Stimulated activated naive B cell treated with anti-CD40 and anti-IgM and Interleukin-4, amounts not matched to agents 10 μg/mL and 1 μg/mL and 100 μg/mL, for 72 hours (primary cell): Measurements from ENCODE around the gene PAX5.

Experiments used
- ATAC-seq, 2 donors: fragments of 150-1000 bp; cut with Tn5 transposase; replicated peaks; 2 replicates each; pipeline ENCODE4 v1.10.0; 2021; ENCODE audit warnings: moderate library complexity in 1 of 2
- DNase-seq: peaks from one replicate; pipeline ENCODE4 v3.0.0; 2021
- H3K27ac Mint-ChIP-seq: one replicate; pipeline ENCODE4 v1.8.0; 2022; ENCODE audit warnings: mild to moderate bottlenecking, mixed read lengths
- H3K27me3 Mint-ChIP-seq, 2 donors: one replicate each; pipeline ENCODE4 v1.8.0; 2022; ENCODE audit warnings: mixed read lengths in 2 of 2
- H3K36me3 Mint-ChIP-seq, 2 donors: one replicate each; pipeline ENCODE4 v1.8.0; 2022; ENCODE audit warnings: mixed read lengths in 2 of 2, mild to moderate bottlenecking in 1 of 2
- H3K4me1 Mint-ChIP-seq, 2 donors: one replicate each; pipeline ENCODE4 v1.8.0; 2022; ENCODE audit warnings: mixed read lengths in 2 of 2, mild to moderate bottlenecking in 1 of 2
- H3K4me3 Mint-ChIP-seq, 2 donors: one replicate each; pipeline ENCODE4 v1.8.0; 2022; ENCODE audit warnings: mild to moderate bottlenecking in 2 of 2, mixed read lengths in 2 of 2, moderate library complexity in 1 of 2
- H3K9me3 Mint-ChIP-seq, 2 donors: one replicate each; pipeline ENCODE4 v1.8.0; 2022; ENCODE audit warnings: mixed read lengths in 2 of 2, mild to moderate bottlenecking in 1 of 2

The PAX5 gene

GRCh38 chr9:36996706-36997086 lies 37.4 kb downstream of the PAX5 start:
- Mint-ChIP-seq H3K9me3 (peaks cover under 1 to 5% of the 10 kb centered on the region in 2 donors), H3K27me3 (no peaks in the 10 kb centered on the region), H3K27ac (peak overlapping the region; percentile 96), H3K4me1 (peaks cover 88 to 96% of the 10 kb centered on the region in 2 donors), H3K4me3 (peak overlapping the region; percentile 68 to 85), H3K36me3 (peaks cover 56 to 89% of the 10 kb centered on the region in 2 donors)
- no peak for DNase-seq
- no peak for ATAC-seq

GRCh38 chr9:36995927-36996705 lies 38.0 kb downstream of the PAX5 start:
- peak overlapping the region; percentile 68 to 85 for H3K4me3 Mint-ChIP-seq

DNA sequence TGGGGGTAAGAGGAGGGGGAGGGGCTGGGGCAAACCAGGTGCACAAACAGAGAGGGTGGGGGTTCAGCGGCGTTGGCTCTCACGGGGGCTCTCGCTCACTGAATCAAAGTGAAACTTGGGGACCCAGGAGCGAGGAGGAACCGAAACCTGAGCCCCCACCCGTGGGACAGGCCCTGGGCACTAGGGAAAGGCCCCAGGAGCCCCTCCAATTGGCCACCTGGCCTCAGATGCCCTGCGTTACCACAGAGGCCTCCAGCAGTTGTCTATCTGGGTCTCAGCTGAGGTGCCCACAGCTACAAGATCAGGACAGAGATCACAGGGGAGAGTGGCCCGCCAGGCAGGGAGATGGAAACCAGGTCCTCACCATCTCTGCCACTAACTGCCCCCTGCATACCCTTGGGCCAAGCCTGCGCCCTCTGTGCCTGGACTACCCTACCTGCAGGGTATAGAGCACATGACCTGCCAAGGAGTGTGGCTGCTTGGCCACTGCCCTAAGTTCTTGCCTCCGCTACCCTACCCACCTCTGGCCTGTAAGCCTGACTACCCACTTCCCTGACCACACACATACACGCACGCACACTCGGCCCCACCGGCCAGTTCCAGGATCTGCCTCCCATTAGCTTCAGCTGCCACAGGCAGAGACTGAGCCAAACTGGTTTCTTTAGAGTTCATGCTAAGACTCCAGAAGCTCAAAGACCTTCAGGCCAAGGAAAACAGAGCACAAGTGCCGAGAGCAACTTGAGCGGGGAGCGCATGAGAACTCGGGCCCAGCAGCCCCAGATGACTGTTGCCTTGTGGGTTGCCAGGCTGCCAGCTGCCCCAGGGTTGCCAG lies 39.9 kb downstream of the PAX5 start:
- no peaks in the 10 kb centered on the region for H3K27me3 Mint-ChIP-seq
- H3K4me1 Mint-ChIP-seq, result peaks cover 82 to 96% of the 10 kb centered on the region in 2 donors
- ATAC-seq (peak; percentile 86 to 92), DNase-seq (peak; percentile 91)
- H3K36me3 Mint-ChIP-seq, result peaks cover 62 to 91% of the 10 kb centered on the region in 2 donors
- peak overlapping the region; percentile 75 to 85 for H3K4me3 Mint-ChIP-seq
- H3K27ac Mint-ChIP-seq, result peak overlapping the region; percentile 96
- H3K9me3 Mint-ChIP-seq, result peaks cover 4 to 8% of the 10 kb centered on the region in 2 donors

More at GRCh38 chr9:36995927-36996705, 38.0 kb downstream of the PAX5 start:
- Mint-ChIP-seq H3K36me3 (peaks cover 57 to 90% of the 10 kb centered on the region in 2 donors), H3K4me1 (peaks cover 87 to 96% of the 10 kb centered on the region in 2 donors), H3K27ac (peak overlapping the region; percentile 96), H3K27me3 (no peaks in the 10 kb centered on the region), H3K9me3 (peaks cover 4 to 8% of the 10 kb centered on the region in 2 donors)
- DNase-seq, result no peak
- peak; percentile 34 for ATAC-seq

- Mint-ChIP-seq H3K27me3 (no peaks in the 10 kb centered on the region), H3K4me1 (peaks cover 78 to 100% of the 10 kb centered on the region in 2 donors), H3K4me3 (peak overlapping the region; percentile 42 to 70), H3K36me3 (peaks cover 65 to 89% of the 10 kb centered on the region in 2 donors), H3K9me3 (peaks cover 4 to 8% of the 10 kb centered on the region in 2 donors), H3K27ac (peak overlapping the region; percentile 94)
- DNase-seq (no peak), ATAC-seq (no peak)
Measured at GRCh38 chr9:36992501-36993316, 41.4 kb downstream of the PAX5 start.

GRCh38 chr9:36991516-36992134 lies 42.4 kb downstream of the PAX5 start:
- ATAC-seq (no peak), DNase-seq (no peak)
- H3K27ac Mint-ChIP-seq, result peak overlapping the region; percentile 94
- H3K4me1 Mint-ChIP-seq, result peaks cover 78 to 100% of the 10 kb centered on the region in 2 donors
- H3K9me3 Mint-ChIP-seq, result peaks cover 4 to 8% of the 10 kb centered on the region in 2 donors
- peak overlapping the region; percentile 62 to 68 for H3K4me3 Mint-ChIP-seq
- no peaks in the 10 kb centered on the region for H3K27me3 Mint-ChIP-seq
- peaks cover 60 to 89% of the 10 kb centered on the region in 2 donors for H3K36me3 Mint-ChIP-seq

DNA sequence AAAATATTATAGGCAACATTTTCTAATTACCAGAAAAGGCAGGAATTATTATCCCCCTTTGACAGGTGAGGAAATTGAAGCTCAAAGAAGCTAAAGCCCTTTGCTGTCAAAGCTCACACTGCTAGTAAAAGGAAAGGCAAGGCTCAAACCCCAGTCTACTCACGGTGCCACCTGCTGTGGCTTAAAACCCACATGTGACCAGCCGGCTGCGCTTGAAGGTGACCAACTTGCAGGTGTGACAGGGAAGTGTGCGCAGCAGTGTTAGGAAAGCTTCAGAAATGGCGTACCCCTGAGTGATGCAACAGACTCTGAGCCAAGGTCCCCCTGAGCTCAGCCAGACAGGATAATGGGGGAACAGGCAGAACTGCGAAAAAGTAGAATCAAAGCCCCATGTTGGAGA lies 45.2 kb downstream of the PAX5 start:
- no peak for DNase-seq
- Mint-ChIP-seq H3K27ac (peak overlapping the region; percentile 82), H3K36me3 (peaks cover 66 to 79% of the 10 kb centered on the region in 2 donors), H3K27me3 (no peaks in the 10 kb centered on the region), H3K9me3 (peaks cover 4 to 8% of the 10 kb centered on the region in 2 donors), H3K4me1 (peaks cover 66 to 93% of the 10 kb centered on the region in 2 donors), H3K4me3 (peak overlapping the region; percentile 40 to 66)
- ATAC-seq, result peak; percentile 20 to 25

DNA sequence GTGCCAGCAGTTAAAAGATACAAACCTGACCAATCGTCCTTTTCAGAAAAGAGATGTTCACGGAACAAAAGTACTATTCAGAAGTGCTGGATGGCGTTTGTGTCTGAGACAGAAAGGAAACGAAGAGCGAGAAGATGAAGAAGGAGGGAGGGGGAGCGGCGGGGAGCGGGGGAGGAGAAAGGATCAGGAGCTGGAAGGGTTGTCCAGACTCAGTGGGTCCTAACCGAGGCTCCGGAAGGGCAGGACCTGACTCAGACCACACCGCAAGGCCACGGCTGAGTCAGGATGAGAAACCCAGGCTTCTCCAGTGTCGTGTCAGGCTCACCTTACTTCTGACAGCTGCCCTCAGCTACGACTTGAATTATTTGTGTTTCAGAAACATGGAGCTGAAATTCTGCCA lies 46.2 kb downstream of the PAX5 start:
- ATAC-seq, result peak; percentile 55 to 58
- H3K27me3 Mint-ChIP-seq, result no peaks in the 10 kb centered on the region
- H3K9me3 Mint-ChIP-seq, result peaks cover 4 to 8% of the 10 kb centered on the region in 2 donors
- peak overlapping the region; percentile 81 to 83 for H3K4me3 Mint-ChIP-seq
- H3K4me1 Mint-ChIP-seq, result peaks cover 63 to 89% of the 10 kb centered on the region in 2 donors
- peaks cover 63 to 75% of the 10 kb centered on the region in 2 donors for H3K36me3 Mint-ChIP-seq
- peak overlapping the region; percentile 95 for H3K27ac Mint-ChIP-seq
- no peak for DNase-seq

DNA sequence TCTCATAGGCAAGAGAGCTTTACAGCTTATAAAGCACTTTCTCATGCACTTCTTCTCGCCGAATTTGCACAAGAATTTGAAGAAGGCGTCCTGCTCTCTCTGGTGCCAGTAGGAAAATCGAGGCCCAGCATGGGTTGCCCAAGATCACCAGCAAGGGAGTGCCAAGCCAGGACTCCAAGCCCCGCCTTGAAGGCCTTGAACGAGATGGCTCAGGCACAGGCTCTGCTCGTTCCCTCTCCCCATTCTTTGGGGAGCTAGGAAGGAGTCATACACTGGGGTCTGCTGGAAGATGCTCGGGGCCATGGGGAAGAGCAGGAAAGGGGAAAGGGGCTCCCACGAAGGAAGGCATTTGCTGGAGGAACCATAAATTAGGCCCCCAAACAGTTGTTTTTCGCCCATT lies 46.7 kb downstream of the PAX5 start:
- H3K36me3 Mint-ChIP-seq, result peaks cover 63 to 76% of the 10 kb centered on the region in 2 donors
- H3K27me3 Mint-ChIP-seq, result no peaks in the 10 kb centered on the region
- H3K4me1 Mint-ChIP-seq, result peaks cover 65 to 89% of the 10 kb centered on the region in 2 donors
- peak overlapping the region; percentile 95 for H3K27ac Mint-ChIP-seq
- H3K4me3 Mint-ChIP-seq, result peak overlapping the region; percentile 81 to 83
- DNase-seq (no peak), ATAC-seq (no peak)
- peaks cover 4 to 8% of the 10 kb centered on the region in 2 donors for H3K9me3 Mint-ChIP-seq

- H3K36me3 Mint-ChIP-seq, result peaks cover 57 to 72% of the 10 kb centered on the region in 2 donors
- H3K27me3 Mint-ChIP-seq, result no peaks in the 10 kb centered on the region
- no peak for ATAC-seq
- peaks cover 4% of the 10 kb centered on the region in 2 donors for H3K9me3 Mint-ChIP-seq
- H3K4me3 Mint-ChIP-seq, result peak overlapping the region; percentile 81 to 83
- peaks cover 63 to 89% of the 10 kb centered on the region in 2 donors for H3K4me1 Mint-ChIP-seq
- no peak for DNase-seq
- H3K27ac Mint-ChIP-seq, result peak overlapping the region; percentile 95
Measured at GRCh38 chr9:36986468-36987408, 47.3 kb downstream of the PAX5 start.

GRCh38 chr9:36985769-36986467 lies 48.1 kb downstream of the PAX5 start:
- Mint-ChIP-seq H3K4me1 (peaks cover 67 to 89% of the 10 kb centered on the region in 2 donors), H3K4me3 (peak overlapping the region; percentile 81 to 83), H3K27ac (peak overlapping the region; percentile 95), H3K27me3 (no peaks in the 10 kb centered on the region), H3K36me3 (peaks cover 51 to 72% of the 10 kb centered on the region in 2 donors), H3K9me3 (no peaks in the 10 kb centered on the region)
- ATAC-seq, result no peak
- no peak for DNase-seq

DNA sequence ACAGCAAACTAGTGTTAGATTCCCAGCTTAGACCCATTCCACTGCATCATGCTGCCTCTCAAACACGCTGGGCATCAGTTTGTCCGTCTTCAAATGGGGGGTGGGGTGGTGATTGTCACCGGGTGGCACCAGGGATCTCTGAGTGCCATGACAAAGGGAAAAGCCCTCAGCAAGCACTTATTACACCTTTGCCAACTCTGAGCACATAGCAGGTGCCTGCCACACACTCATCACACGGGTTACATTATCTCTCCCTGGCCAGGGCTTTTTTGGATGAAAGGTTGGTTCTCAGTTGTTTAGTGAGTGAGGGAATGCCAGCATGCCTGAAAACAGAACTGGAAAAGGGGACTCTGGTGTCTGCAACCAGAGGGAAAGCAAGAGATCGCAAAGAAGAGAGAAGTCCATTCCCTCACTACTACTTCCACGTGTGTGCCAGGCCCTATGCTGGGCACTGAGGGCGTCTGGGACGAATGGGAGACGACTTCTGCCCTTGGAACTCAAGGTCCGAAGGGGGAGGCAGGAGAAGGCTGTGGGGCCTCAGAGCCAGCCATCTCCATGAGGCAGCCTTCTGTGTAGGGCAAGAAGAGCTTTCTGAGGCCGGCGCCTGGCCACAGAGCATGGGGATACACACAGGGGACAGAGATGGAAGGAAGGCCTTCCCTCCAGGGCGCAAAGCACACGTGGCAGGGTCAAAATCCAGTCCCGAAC lies 48.9 kb downstream of the PAX5 start:
- Mint-ChIP-seq H3K27ac (peak overlapping the region; percentile 93), H3K9me3 (no peaks in the 10 kb centered on the region), H3K4me3 (peak overlapping the region; percentile 71 to 75), H3K27me3 (no peaks in the 10 kb centered on the region), H3K4me1 (peaks cover 70 to 89% of the 10 kb centered on the region in 2 donors), H3K36me3 (peaks cover 48 to 72% of the 10 kb centered on the region in 2 donors)
- DNase-seq (no peak), ATAC-seq (no peak)
